ENCODE data around the gene CARMIL1. TPM values are rescaled to one million over a fixed set of nuclear protein-coding genes. Genes with fewer than 3 reads are reported as not detected.
A peak's percentile ranks its signal among the peaks of the same experiment; 100 is the strongest.

The CARMIL1 gene
- total and polyA plus RNA-seq, 2 of the 8 experiments (the other 6 are each of a cell fraction or from before 2014, with no cell fraction given): 20.3 to 40.4 TPM

DNA sequence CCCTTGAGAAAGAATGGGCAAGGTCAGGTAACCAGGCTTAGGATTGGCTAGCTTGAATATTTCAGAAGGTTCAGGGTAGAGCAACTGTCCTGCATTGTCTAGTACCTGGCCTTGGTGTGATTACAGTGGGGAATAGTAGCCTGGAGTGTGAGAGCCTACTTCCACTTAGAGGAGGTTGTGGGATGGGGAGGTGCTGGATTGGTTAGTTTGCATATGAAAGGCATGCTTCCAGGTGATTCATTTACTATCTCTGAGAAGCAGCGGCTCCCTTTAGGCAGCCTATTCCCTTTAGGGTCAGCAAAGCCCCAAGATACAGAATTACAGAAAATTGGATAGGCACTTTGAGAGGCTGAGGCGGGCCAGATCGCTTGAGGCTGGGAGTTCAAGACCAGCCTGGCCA is 347.8 kb downstream of the CARMIL1 start:
- H2BK20ac ChIP-seq (ENCODE audit: low read length): no peak overlapping the region
- H3K4me2 ChIP-seq (ENCODE audit: insufficient read depth in 1 of 2, low read depth in 2 of 2, low read length in 2 of 2): 0 out of 4 replicates have a peak overlapping the region, but pooled peaks of 1 of the 2 experiments have one; percentile 21
- no peak overlapping the region for H4K8ac ChIP-seq (ENCODE audit: extremely low read depth, insufficient read depth, low read length)
- no peaks in the 10 kb centered on the region for H3K79me1 ChIP-seq (ENCODE audit: low read depth, low read length)
- FAIRE-seq (peak; percentile 76), DNase-seq (ENCODE audit: low read depth in 1 of 2, low spot score in 2 of 2) (no peak)
- H3K79me2 ChIP-seq (ENCODE audit: control insufficient read depth in 1 of 2, insufficient read depth in 2 of 2, low read length in 2 of 2): no peaks in the 10 kb centered on the region
- H4K5ac ChIP-seq (ENCODE audit: insufficient read length, low read depth, low read length): no peak overlapping the region
- no peak overlapping the region for H2BK5ac ChIP-seq (ENCODE audit: low read depth, low read length)
- POLR2A ChIA-PET (ENCODE audit: partially characterized antibody): interaction anchor here (1.1 kb wide), 1 partner anchor 21 kb away, joined by 3 read pairs; no protein-coding TSS in a partner anchor
- H3K4me3 ChIP-seq (ENCODE audit: extremely low read depth in 1 of 4, insufficient read depth in 2 of 4, low read depth in 3 of 4, low read length in 4 of 4): no peak overlapping the region
- no peak overlapping the region for H3K18ac ChIP-seq (ENCODE audit: extremely low read depth, low read length)
- no peak overlapping the region for H3K14ac ChIP-seq (ENCODE audit: insufficient read length)
- no peak overlapping the region for H2AK5ac ChIP-seq (ENCODE audit: low read depth, low read length)
- CTCF ChIA-PET (ENCODE audit: partially characterized antibody): interaction anchor here (0.7 to 1.8 kb wide), 4 partner anchors 11 to 404 kb away, joined by 3 to 5 read pairs (median 4); no protein-coding TSS in a partner anchor
- H3K4ac ChIP-seq (replicated peaks; ENCODE audit: insufficient read length, low read depth, low read length): no peak overlapping the region
- H2BK120ac ChIP-seq (replicated peaks; ENCODE audit: low read depth, low read length): no peak overlapping the region
- no peak overlapping the region for H3K9ac ChIP-seq (replicated peaks in 1 of 4; ENCODE audit: extremely low read depth in 1 of 4, low read depth in 3 of 4, low read length in 3 of 4)
- no peak overlapping the region for H4K91ac ChIP-seq (replicated peaks; ENCODE audit: insufficient read length, low read length)
- TF ChIP-seq SP4 (IDR thresholded peaks at IDR 0.05; ENCODE audit: low read length): no peak
- peak; percentile 76; the same call in 1 of the 2 replicates for TF ChIP-seq POU5F1 (IDR thresholded peaks at IDR 0.05; ENCODE audit: low read depth, low read length)
- peak in 1 of 2 experiments; percentile 4; a peak in 1 of 4 replicates for TF ChIP-seq RAD21 (IDR thresholded peaks at IDR 0.05 in 1 of 2, conservative IDR thresholded peaks at IDR 0.05 in 1 of 2; ENCODE audit: low read depth in 2 of 2, low read length in 2 of 2)
- peak; percentile 35; the same call in 1 of the 2 replicates for TF ChIP-seq JUND (IDR thresholded peaks at IDR 0.05; ENCODE audit: low read length)
- 67% methylated on average over 3 of the region's 3 CpGs; no CpG with 5 or more reads in 1 of the 2 experiments for WGBS, 2 experiments (ENCODE audit: extremely low coverage in 1 of 2, insufficient coverage in 1 of 2, insufficient read length in 1 of 2, insufficient replicate concordance in 2 of 2, low coverage in 1 of 2, low lambda C conversion rate in 2 of 2, missing lambda C conversion rate in 1 of 2)
- H3K56ac ChIP-seq (replicated peaks; ENCODE audit: insufficient read length, low read depth, low read length): no peak overlapping the region
- H3K9me3 ChIP-seq (ENCODE audit: insufficient read depth in 2 of 2, low read depth in 1 of 2, low read length in 1 of 2): no peaks in the 10 kb centered on the region
- no peak overlapping the region for H3K27ac ChIP-seq (ENCODE audit: low read depth, low read length)
- H3K36me3 ChIP-seq (ENCODE audit: control insufficient read depth in 2 of 4, insufficient read depth in 4 of 4, low read length in 3 of 4): no peaks in the 10 kb centered on the region
- H3K23me2 ChIP-seq (ENCODE audit: low read depth, low read length): no peaks in the 10 kb centered on the region
- no peaks in the 10 kb centered on the region for H4K20me1 ChIP-seq (replicated peaks in 1 of 2; ENCODE audit: control insufficient read depth in 1 of 2, insufficient read depth in 2 of 2, low read length in 2 of 2)
- H3K23ac ChIP-seq (ENCODE audit: insufficient read length): no peak overlapping the region
- no peak overlapping the region for H2BK12ac ChIP-seq (ENCODE audit: low read depth, low read length)
- H2AFZ ChIP-seq (ENCODE audit: low read length): no peak overlapping the region
- peaks cover 0 to 23% (median 6%) of the 10 kb centered on the region in 4 experiments; a peak in 5 of 7 replicates for H3K4me1 ChIP-seq (replicated peaks in 1 of 4; ENCODE audit: control insufficient read depth in 3 of 4, insufficient read depth in 4 of 4, low read length in 3 of 4)
- no peak overlapping the region for H2BK15ac ChIP-seq (ENCODE audit: low read length)
- H3K27me3 ChIP-seq (replicated peaks in 1 of 4; ENCODE audit: control insufficient read depth in 3 of 4, extremely low read depth in 1 of 4, insufficient read depth in 3 of 4, low read length in 3 of 4): 0 out of 7 replicates have a peak, but pooled peaks cover 0 to 3% (median 0%) of the 10 kb centered on the region in 4 experiments

All from H1 (cell line).